Measurements from ENCODE around the gene NUP98.

GRCh38 chr11:3815845-3816244 is 18.5 kb upstream of the NUP98 start:
- TF ChIP-seq POLR2A (IDR thresholded peaks at IDR 0.05): no peak
- no peak for TF ChIP-seq CTCF (IDR thresholded peaks at IDR 0.05 in 4 of 5, conservative IDR thresholded peaks at IDR 0.05 in 1 of 5)

Measured in gastrocnemius medialis (tissue), 4 donors.